H1 (cell line): ENCODE measurements around the gene GRIK2.

Experiments used
- CTCF ChIP-seq, 3 experiments: IDR thresholded peaks; 1 replicate in 2 of 3; 2 replicates in 1 of 3; pipeline versions ENCODE4 v1.5.1 to v1.6.1; 2011; ENCODE audit warnings: low read length in 3 of 3, mild to moderate bottlenecking in 3 of 3, inconsistent platforms in 2 of 3, low read depth in 1 of 3, moderate library complexity in 1 of 3; ENCODE audit not compliant: insufficient read depth in 1 of 3; ENCODE audit errors: control extremely low read depth in 1 of 3
- EZH2 ChIP-seq: fragments of 200-600 bp; sonication (generic); IDR thresholded peaks from 2 replicates; pipeline ENCODE4 v1.7.1; 2012; ENCODE audit warnings: low read depth, mild to moderate bottlenecking, moderate library complexity, low read length, inconsistent platforms; ENCODE audit not compliant: severe bottlenecking
- GABPA ChIP-seq: IDR thresholded peaks from 2 replicates; pipeline ENCODE4 v1.6.1; 2011; ENCODE audit warnings: mild to moderate bottlenecking, low read length, moderate library complexity, borderline replicate concordance; ENCODE audit not compliant: insufficient read depth
- HDAC6 ChIP-seq: IDR thresholded peaks from one replicate; pipeline ENCODE4 v1.7.1; 2012; ENCODE audit warnings: low read depth, mild to moderate bottlenecking, inconsistent platforms, low read length, moderate library complexity
- KDM1A ChIP-seq: fragments of 200-600, 300-600 bp; sonication (generic); IDR thresholded peaks from 2 replicates; pipeline ENCODE4 v1.7.1; 2016; ENCODE audit warnings: mild to moderate bottlenecking, low read length, borderline replicate concordance
- MAX ChIP-seq: IDR thresholded peaks from 2 replicates; pipeline ENCODE4 v1.6.1; 2012; ENCODE audit warnings: inconsistent platforms
- POLR2A ChIP-seq, 2 experiments: IDR thresholded peaks; 1 replicate in 1 of 2; 2 replicates in 1 of 2; pipeline ENCODE4 v1.6.1; 2011; ENCODE audit warnings: low read depth in 2 of 2, low read length in 2 of 2, mild to moderate bottlenecking in 2 of 2; ENCODE audit errors: control extremely low read depth in 1 of 2
- POLR2AphosphoS5 ChIP-seq: IDR thresholded peaks from 2 replicates; pipeline ENCODE4 v1.6.1; 2011; ENCODE audit warnings: low read depth, low read length
- SIN3A ChIP-seq, 2 experiments: IDR thresholded peaks in 1 of 2; conservative IDR thresholded peaks in 1 of 2; 2 replicates each; pipeline ENCODE4 v1.6.1; 2011 to 2012; ENCODE audit warnings: low read length in 2 of 2, improper control_type of control experiment in 1 of 2, low read depth in 1 of 2, mild to moderate bottlenecking in 1 of 2
- SP4 ChIP-seq: IDR thresholded peaks from 2 replicates; pipeline ENCODE4 v1.6.1; 2012; ENCODE audit warnings: low read length, inconsistent platforms

- TF ChIP-seq POLR2A (IDR thresholded peaks at IDR 0.05; ENCODE audit: control extremely low read depth in 1 of 2, low read depth in 2 of 2, low read length in 2 of 2) (no peak), CTCF (IDR thresholded peaks at IDR 0.05; ENCODE audit: control extremely low read depth in 1 of 3, insufficient read depth in 1 of 3, low read depth in 1 of 3, low read length in 3 of 3) (no peak), KDM1A (no peak), SP4 (no peak), HDAC6 (no peak), EZH2 (no peak), SIN3A (conservative IDR thresholded peaks at IDR 0.05 in 1 of 2, IDR thresholded peaks at IDR 0.05 in 1 of 2; ENCODE audit: low read depth in 1 of 2, low read length in 2 of 2) (no peak), POLR2AphosphoS5 (no peak), GABPA (no peak), MAX (no peak)
Observed at GRCh38 chr6:101486726-101487125, 93.2 kb downstream of the GRIK2 start.
